WI38 (cell line): ENCODE data around the gene SMYD2.

Source experiments
- H3K4me3 ChIP-seq: 2 replicates; pipeline ENCODE4 v1.5.1; 2011; ENCODE audit warnings: low read depth, mild to moderate bottlenecking, control low read depth, low read length
- TF ChIP-seq, protein P1 (sequence below): IDR thresholded peaks from 2 replicates; pipeline ENCODE4 v1.5.1; 2012; ENCODE audit warnings: low read depth, mild to moderate bottlenecking, control low read depth, low read length

SMYD2 gene

DNA sequence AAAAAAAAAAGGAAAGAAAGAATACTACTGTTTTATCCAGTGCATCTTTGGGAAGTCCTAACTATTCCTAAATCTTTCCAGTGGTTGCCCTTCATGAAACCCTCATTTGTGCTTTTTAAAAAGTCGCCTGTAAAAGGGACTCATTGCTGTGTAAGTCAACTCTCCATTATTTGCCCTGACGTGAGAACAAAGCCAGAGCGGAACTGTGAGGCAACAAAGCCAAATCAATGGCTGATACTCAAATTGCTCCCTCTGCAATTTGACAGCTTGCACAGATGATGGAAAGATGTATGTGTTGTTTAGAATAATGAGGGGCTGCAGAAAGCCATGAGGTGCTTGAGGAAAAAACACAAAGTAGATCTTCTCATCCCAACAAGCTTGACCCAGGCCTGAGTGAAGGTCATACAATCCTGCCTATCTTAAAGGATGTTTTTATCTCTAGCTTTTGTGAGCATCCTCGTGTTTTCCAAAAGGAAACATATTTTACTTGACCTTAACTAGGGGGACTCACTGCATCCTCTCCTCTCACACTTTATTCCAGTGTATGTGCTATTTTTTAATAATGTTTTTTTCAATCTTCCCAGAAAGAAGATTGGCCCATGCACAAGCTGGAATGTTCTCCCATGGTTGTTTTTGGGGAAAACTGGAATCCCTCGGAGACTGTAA, 33.4 kb downstream of the SMYD2 start:
- TF ChIP-seq, protein P1, sequence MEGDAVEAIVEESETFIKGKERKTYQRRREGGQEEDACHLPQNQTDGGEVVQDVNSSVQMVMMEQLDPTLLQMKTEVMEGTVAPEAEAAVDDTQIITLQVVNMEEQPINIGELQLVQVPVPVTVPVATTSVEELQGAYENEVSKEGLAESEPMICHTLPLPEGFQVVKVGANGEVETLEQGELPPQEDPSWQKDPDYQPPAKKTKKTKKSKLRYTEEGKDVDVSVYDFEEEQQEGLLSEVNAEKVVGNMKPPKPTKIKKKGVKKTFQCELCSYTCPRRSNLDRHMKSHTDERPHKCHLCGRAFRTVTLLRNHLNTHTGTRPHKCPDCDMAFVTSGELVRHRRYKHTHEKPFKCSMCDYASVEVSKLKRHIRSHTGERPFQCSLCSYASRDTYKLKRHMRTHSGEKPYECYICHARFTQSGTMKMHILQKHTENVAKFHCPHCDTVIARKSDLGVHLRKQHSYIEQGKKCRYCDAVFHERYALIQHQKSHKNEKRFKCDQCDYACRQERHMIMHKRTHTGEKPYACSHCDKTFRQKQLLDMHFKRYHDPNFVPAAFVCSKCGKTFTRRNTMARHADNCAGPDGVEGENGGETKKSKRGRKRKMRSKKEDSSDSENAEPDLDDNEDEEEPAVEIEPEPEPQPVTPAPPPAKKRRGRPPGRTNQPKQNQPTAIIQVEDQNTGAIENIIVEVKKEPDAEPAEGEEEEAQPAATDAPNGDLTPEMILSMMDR = no peak
- no peak overlapping the region for H3K4me3 ChIP-seq

DNA sequence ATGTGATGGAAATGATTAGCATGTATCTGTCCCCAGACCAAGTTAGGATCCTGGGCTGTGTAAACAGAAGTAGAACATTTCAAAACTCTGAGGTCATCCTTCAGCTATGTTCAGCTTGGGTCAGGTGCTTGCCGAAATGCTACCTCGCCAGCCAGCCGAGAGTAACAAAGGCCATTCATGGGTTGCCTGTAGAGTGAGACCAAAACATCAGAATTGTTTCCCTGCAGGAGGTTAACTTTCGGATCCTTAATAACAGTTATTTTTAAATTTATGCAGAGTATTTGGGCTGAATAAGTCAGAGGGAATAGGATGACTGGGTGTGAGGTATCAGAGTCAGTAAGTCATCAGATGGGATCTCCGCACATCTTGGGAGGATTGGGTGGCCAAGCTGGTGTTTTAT, 35.6 kb downstream of the SMYD2 start:
- no peak overlapping the region for H3K4me3 ChIP-seq
- TF ChIP-seq, protein P1 = no peak

DNA sequence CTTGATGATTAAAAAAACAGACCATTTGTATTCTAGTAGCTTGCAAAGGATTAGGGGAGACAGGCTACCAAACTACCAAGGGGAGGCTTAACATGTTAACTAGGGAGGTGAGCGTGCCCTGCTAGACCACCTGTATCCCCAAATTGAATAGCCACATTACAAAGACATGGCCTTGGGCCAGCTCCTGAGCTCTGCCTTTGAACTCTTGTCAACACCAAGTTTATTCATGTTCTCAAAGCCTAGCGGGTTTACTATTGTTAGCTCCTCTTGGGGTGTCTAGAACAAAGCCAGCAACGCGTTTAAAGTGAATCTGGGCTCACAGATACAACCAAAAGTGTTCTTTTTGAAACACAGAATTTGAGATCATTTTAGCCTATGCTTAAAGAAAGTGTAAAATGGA, 36.3 kb downstream of the SMYD2 start:
- no peak overlapping the region for H3K4me3 ChIP-seq
- TF ChIP-seq, protein P1 = no peak

DNA sequence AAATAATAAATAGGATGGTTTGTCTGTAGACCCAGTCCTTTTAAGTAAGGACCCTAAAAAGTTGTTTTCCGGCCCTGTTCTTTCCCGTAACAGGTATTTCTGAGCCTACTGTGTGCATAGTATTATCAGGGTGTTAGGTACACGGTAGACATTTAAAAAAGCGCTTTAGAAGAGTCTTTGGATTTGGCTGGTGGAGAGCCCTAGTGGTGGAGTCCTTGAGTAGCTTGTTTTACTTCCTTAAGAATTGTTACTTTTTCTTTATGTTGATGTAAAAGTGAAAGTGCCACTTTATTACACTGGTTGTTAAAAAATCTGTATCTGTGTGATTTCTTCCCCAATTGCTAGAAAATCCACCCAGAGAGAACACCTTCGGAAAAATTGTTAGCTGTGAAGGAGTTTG, 36.8 kb downstream of the SMYD2 start:
- no peak overlapping the region for H3K4me3 ChIP-seq
- TF ChIP-seq, protein P1 = no peak

DNA sequence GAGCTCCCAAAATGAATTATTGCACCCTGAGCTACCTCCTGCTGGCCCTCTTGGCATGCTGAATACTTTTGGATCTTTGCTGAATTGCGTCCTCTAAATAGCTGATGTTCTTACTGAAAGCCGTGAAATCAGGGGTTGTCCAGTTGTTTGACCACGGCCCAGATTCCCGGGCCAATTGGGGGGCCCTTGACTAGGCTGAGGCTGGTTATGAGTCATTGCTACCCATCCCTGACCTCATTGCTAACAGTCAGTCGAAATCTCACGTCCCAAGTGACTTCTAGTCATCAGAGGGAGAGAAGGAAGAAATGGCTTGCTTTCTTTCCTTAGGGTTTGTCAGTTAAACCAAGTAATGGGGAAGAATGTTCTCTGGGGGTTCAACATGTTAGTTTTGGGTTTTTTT, 37.4 kb downstream of the SMYD2 start:
- TF ChIP-seq, protein P1 = no peak
- H3K4me3 ChIP-seq = no peak overlapping the region

DNA sequence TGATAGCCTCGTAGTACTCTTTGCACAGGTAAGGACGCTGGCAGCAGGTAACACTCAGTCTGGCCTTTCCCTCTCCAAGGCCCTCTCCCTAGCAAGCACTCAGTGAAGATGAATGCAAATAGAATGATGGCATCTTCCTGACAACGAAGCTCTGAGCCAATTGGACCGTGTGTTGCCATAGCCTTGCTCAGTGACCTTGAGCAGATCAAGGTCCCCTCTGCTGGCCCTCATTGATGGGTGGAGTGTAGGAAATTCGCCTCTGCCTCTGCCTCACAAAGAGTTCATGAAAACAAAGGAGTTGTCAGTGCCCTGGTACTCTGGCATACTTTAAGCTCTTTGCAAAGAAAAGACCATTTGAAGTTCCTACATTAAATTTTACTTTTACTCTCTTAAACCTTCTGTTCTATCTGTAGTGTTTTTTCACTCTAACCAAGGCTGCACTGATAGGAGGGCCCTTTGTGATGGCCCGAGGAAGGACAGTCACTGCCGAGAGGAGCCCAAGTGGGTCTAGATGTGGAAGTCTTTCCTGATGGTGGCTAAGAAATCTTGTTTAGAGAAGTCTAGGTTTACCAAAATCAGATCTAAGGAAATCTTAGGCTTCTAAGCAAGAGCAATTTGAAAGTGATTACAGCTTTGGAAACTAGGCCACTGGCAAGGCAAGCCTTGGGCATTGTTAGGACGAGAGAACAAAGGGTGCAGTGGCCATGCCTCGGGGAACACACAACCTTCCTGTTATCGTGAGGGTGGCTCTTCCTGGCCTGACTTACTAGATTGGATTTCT, 38.2 kb downstream of the SMYD2 start:
- TF ChIP-seq, protein P1 = no peak
- H3K4me3 ChIP-seq = no peak overlapping the region

DNA sequence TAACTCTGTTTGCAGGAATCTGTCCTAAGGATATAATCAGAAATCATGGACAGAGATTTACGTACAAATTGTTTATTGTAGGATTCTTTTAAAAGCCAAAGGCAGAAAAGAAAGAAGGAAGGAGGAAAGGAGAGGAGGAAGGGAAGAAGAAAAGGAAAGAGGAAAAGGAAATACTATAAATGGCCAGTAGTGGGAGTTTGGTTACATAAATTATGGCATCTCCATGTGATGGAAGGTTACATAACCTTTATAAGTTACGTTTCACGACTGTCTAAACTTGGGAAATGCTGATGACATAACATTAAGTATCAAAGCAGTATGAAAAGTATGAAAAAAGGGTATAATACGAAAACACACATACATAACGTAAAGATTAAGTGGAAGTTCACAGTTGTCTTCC, 39.0 kb downstream of the SMYD2 start:
- no peak overlapping the region for H3K4me3 ChIP-seq

More for the DNA sequence above, 39.0 kb downstream of the SMYD2 start:
- TF ChIP-seq, protein P1 = no peak
